HEK293 (cell line): ENCODE measurements around the gene CKM.

Experiments
- CTCF ChIA-PET: fragments of 350-600 bp; formaldehyde crosslinking; extraction: SDS; loops from one replicate; lab custom pipeline; 2021; ENCODE audit warnings: antibody characterized with exemption; lab: Yijun Ruan, JAX
- POLR2A ChIA-PET: fragments of 300-600 bp; formaldehyde crosslinking; extraction: SDS; loops from one replicate; lab custom pipeline; 2020; ENCODE audit warnings: antibody characterized with exemption, inconsistent platforms; lab: Yijun Ruan, JAX
- H3K27ac ChIP-seq: fragments of 200-500 bp; sonication (Bioruptor generic); 2 replicates; pipeline ENCODE4 v1.5.1; 2014; ENCODE audit warnings: low read depth, low read length, control low read depth, inconsistent platforms; ENCODE audit errors: extremely low read depth
- H3K36me3 ChIP-seq, 2 experiments: fragments of 200-500 bp in 1 of 2; sonication (Bioruptor generic) in 1 of 2; 1 replicate in 1 of 2; 2 replicates in 1 of 2; pipeline ENCODE4 v1.5.1; 2014 to 2017; ENCODE audit warnings: inconsistent platforms in 2 of 2, low read length in 2 of 2; ENCODE audit not compliant: control insufficient read depth in 2 of 2, insufficient read depth in 1 of 2
- H3K4me1 ChIP-seq: fragments of 200-500 bp; sonication (Bioruptor generic); 2 replicates; pipeline ENCODE4 v1.5.1; 2014; ENCODE audit warnings: mild to moderate bottlenecking, low read length, inconsistent platforms; ENCODE audit not compliant: control insufficient read depth, insufficient read depth
- H3K4me3 ChIP-seq: 2 replicates; pipeline ENCODE4 v1.5.1; 2011; ENCODE audit warnings: low read depth, mild to moderate bottlenecking, control low read depth, low read length, moderate library complexity
- H3K9me3 ChIP-seq: fragments of 200-500 bp; sonication (Bioruptor generic); 2 replicates; pipeline ENCODE4 v1.5.1; 2014; ENCODE audit warnings: low read depth, low read length, inconsistent platforms; ENCODE audit not compliant: control insufficient read depth, insufficient read depth
- GLI4 ChIP-seq: fragments of 450-650 bp; formaldehyde crosslinking; IDR thresholded peaks from 2 replicates; pipeline ENCODE4 v1.5.1; 2016; ENCODE audit warnings: missing biosample characterization, missing genetic modification characterization
- MYNN ChIP-seq: fragments of 450-650 bp; formaldehyde crosslinking; IDR thresholded peaks from 2 replicates; pipeline ENCODE4 v1.5.1; 2016; ENCODE audit warnings: missing biosample characterization, missing genetic modification characterization, borderline replicate concordance
- OVOL3 ChIP-seq: fragments of 450-650 bp; formaldehyde crosslinking; IDR thresholded peaks from 2 replicates; pipeline ENCODE4 v1.5.1; 2016; ENCODE audit warnings: missing biosample characterization, missing genetic modification characterization
- ZNF121 ChIP-seq: fragments of 450-650 bp; formaldehyde crosslinking; IDR thresholded peaks from 2 replicates; pipeline ENCODE4 v1.5.1; 2016; ENCODE audit warnings: missing biosample characterization, missing genetic modification characterization
- ZNF138 ChIP-seq: fragments of 450-650 bp; formaldehyde crosslinking; IDR thresholded peaks from 2 replicates; pipeline ENCODE4 v1.5.1; 2016; ENCODE audit warnings: missing biosample characterization, missing genetic modification characterization, borderline replicate concordance
- ZNF16 ChIP-seq: fragments of 450-650 bp; formaldehyde crosslinking; IDR thresholded peaks from 2 replicates; pipeline ENCODE4 v1.5.1; 2016; ENCODE audit warnings: low read depth, missing biosample characterization, missing genetic modification characterization
- ZNF223 ChIP-seq: fragments of 450-650 bp; formaldehyde crosslinking; IDR thresholded peaks from 2 replicates; pipeline ENCODE4 v1.5.1; 2016; ENCODE audit warnings: missing biosample characterization, missing genetic modification characterization
- ZNF239 ChIP-seq: fragments of 450-650 bp; formaldehyde crosslinking; IDR thresholded peaks from 2 replicates; pipeline ENCODE4 v1.5.1; 2016; ENCODE audit warnings: missing biosample characterization, missing genetic modification characterization
- ZNF350 ChIP-seq: fragments of 450-650 bp; formaldehyde crosslinking; IDR thresholded peaks from 2 replicates; pipeline ENCODE4 v1.5.0; 2017; ENCODE audit warnings: missing biosample characterization, mild to moderate bottlenecking, missing genetic modification characterization
- ZNF416 ChIP-seq: fragments of 450-650 bp; formaldehyde crosslinking; IDR thresholded peaks from 2 replicates; pipeline ENCODE4 v1.5.1; 2016; ENCODE audit warnings: missing biosample characterization, missing genetic modification characterization
- ZNF48 ChIP-seq: fragments of 450-650 bp; formaldehyde crosslinking; IDR thresholded peaks from 2 replicates; pipeline ENCODE4 v1.5.1; 2016; ENCODE audit warnings: missing biosample characterization, missing genetic modification characterization
- ZNF513 ChIP-seq: fragments of 450-650 bp; IDR thresholded peaks from 2 replicates; pipeline ENCODE4 v1.5.1; 2018; ENCODE audit warnings: missing biosample characterization, missing genetic modification characterization
- ZNF521 ChIP-seq: fragments of 450-650 bp; formaldehyde crosslinking; IDR thresholded peaks from 2 replicates; pipeline ENCODE4 v1.5.1; 2017; ENCODE audit warnings: missing biosample characterization, mild to moderate bottlenecking, missing genetic modification characterization
- ZNF544 ChIP-seq: fragments of 450-650 bp; formaldehyde crosslinking; IDR thresholded peaks from 2 replicates; pipeline ENCODE4 v1.5.0; 2017; ENCODE audit warnings: missing biosample characterization, missing genetic modification characterization
- ZNF555 ChIP-seq: fragments of 450-650 bp; formaldehyde crosslinking; conservative IDR thresholded peaks from 2 replicates; pipeline ENCODE4 v1.5.1; 2017; ENCODE audit warnings: missing biosample characterization, mild to moderate bottlenecking, missing genetic modification characterization, inconsistent platforms
- ZNF561 ChIP-seq: fragments of 450-650 bp; IDR thresholded peaks from 2 replicates; pipeline ENCODE4 v1.5.1; 2018; ENCODE audit warnings: missing biosample characterization, missing genetic modification characterization, borderline replicate concordance
- ZNF571 ChIP-seq: fragments of 450-650 bp; formaldehyde crosslinking; IDR thresholded peaks from 2 replicates; pipeline ENCODE4 v1.5.0; 2017; ENCODE audit warnings: missing biosample characterization, missing genetic modification characterization
- ZNF621 ChIP-seq: fragments of 450-650 bp; formaldehyde crosslinking; IDR thresholded peaks from 2 replicates; pipeline ENCODE4 v1.5.1; 2017; ENCODE audit warnings: missing biosample characterization, missing genetic modification characterization
- ZNF658 ChIP-seq: fragments of 450-650 bp; formaldehyde crosslinking; IDR thresholded peaks from 2 replicates; pipeline ENCODE4; 2016; ENCODE audit warnings: missing biosample characterization, missing genetic modification characterization
- ZNF664 ChIP-seq: fragments of 450-650 bp; formaldehyde crosslinking; IDR thresholded peaks from 2 replicates; pipeline ENCODE4 v1.5.1; 2016; ENCODE audit warnings: missing biosample characterization, missing genetic modification characterization
- ZNF670 ChIP-seq: fragments of 450-650 bp; formaldehyde crosslinking; IDR thresholded peaks from 2 replicates; pipeline ENCODE4 v1.5.1; 2016; ENCODE audit warnings: missing biosample characterization, missing genetic modification characterization, low read depth
- ZNF677 ChIP-seq: fragments of 450-650 bp; IDR thresholded peaks from 2 replicates; pipeline ENCODE4 v1.5.0; 2018; ENCODE audit warnings: missing biosample characterization, mild to moderate bottlenecking, missing genetic modification characterization, moderate library complexity
- ZNF747 ChIP-seq: fragments of 450-650 bp; formaldehyde crosslinking; IDR thresholded peaks from 2 replicates; pipeline ENCODE4 v1.5.1; 2016; ENCODE audit warnings: missing biosample characterization, missing genetic modification characterization
- ZNF76 ChIP-seq: fragments of 450-650 bp; formaldehyde crosslinking; IDR thresholded peaks from 2 replicates; pipeline ENCODE4; 2016; ENCODE audit warnings: low read depth, missing biosample characterization, missing genetic modification characterization, borderline replicate concordance
- ZNF792 ChIP-seq: fragments of 450-650 bp; formaldehyde crosslinking; IDR thresholded peaks from 2 replicates; pipeline ENCODE4 v1.5.1; 2016; ENCODE audit warnings: missing biosample characterization, missing genetic modification characterization
- TF ChIP-seq, protein P1 (sequence below): fragments of 450-650 bp; formaldehyde crosslinking; IDR thresholded peaks from 2 replicates; pipeline ENCODE4 v1.5.1; 2017; ENCODE audit warnings: missing biosample characterization, missing genetic modification characterization
- TF ChIP-seq, protein P2 (sequence below): fragments of 450-650 bp; formaldehyde crosslinking; IDR thresholded peaks from 2 replicates; pipeline ENCODE4 v1.5.1; 2016; ENCODE audit warnings: missing biosample characterization, missing genetic modification characterization
- TF ChIP-seq, protein P3 (sequence below): fragments of 450-650 bp; formaldehyde crosslinking; conservative IDR thresholded peaks from 2 replicates; pipeline ENCODE4 v1.5.1; 2016; ENCODE audit warnings: low read depth, missing biosample characterization, missing genetic modification characterization

Gene CKM

DNA sequence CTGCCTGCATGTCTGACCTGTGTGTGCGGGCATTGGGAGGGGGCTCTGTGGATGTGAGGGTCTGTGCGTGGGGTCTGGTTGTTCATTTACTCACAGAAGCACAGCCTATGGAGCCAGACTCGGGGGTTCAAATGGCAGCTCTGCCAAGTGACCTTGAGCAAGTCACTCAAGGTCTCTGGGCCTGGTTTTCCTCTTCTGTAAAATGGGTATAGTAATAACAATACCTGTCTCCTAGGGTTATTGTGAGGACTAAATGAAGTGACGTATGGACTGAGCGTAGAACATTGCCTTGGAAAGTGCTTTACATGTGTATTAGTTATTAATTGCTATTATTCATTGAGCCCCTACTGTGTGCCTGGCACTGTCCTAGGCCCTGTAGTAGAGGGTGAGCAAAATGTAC lies 24.4 kb downstream of the CKM start:
- no peak overlapping the region for H3K4me3 ChIP-seq
- H3K4me1 ChIP-seq: no peaks in the 10 kb centered on the region
- H3K27ac ChIP-seq: no peak overlapping the region
- H3K9me3 ChIP-seq: no peaks in the 10 kb centered on the region
- peaks cover 27 to 74% of the 10 kb centered on the region in 2 experiments for H3K36me3 ChIP-seq
- TF ChIP-seq ZNF48 (tag by site-specific recombination) (no peak), ZNF561 (no peak), OVOL3 (no peak), ZNF792 (tag by site-specific recombination) (no peak), ZNF544 (no peak), ZNF16 (tag by site-specific recombination) (no peak), ZNF513 (tag by site-specific recombination) (no peak), ZNF350 (no peak), ZNF621 (no peak)
- TF ChIP-seq, protein P1, sequence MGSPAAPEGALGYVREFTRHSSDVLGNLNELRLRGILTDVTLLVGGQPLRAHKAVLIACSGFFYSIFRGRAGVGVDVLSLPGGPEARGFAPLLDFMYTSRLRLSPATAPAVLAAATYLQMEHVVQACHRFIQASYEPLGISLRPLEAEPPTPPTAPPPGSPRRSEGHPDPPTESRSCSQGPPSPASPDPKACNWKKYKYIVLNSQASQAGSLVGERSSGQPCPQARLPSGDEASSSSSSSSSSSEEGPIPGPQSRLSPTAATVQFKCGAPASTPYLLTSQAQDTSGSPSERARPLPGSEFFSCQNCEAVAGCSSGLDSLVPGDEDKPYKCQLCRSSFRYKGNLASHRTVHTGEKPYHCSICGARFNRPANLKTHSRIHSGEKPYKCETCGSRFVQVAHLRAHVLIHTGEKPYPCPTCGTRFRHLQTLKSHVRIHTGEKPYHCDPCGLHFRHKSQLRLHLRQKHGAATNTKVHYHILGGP (tag by site-specific recombination): no peak
- TF ChIP-seq, protein P2, sequence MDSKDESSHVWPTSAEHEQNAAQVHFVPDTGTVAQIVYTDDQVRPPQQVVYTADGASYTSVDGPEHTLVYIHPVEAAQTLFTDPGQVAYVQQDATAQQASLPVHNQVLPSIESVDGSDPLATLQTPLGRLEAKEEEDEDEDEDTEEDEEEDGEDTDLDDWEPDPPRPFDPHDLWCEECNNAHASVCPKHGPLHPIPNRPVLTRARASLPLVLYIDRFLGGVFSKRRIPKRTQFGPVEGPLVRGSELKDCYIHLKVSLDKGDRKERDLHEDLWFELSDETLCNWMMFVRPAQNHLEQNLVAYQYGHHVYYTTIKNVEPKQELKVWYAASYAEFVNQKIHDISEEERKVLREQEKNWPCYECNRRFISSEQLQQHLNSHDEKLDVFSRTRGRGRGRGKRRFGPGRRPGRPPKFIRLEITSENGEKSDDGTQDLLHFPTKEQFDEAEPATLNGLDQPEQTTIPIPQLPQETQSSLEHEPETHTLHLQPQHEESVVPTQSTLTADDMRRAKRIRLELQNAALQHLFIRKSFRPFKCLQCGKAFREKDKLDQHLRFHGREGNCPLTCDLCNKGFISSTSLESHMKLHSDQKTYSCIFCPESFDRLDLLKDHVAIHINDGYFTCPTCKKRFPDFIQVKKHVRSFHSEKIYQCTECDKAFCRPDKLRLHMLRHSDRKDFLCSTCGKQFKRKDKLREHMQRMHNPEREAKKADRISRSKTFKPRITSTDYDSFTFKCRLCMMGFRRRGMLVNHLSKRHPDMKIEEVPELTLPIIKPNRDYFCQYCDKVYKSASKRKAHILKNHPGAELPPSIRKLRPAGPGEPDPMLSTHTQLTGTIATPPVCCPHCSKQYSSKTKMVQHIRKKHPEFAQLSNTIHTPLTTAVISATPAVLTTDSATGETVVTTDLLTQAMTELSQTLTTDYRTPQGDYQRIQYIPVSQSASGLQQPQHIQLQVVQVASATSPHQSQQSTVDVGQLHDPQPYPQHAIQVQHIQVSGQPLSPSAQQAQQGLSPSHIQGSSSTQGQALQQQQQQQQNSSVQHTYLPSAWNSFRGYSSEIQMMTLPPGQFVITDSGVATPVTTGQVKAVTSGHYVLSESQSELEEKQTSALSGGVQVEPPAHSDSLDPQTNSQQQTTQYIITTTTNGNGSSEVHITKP (tag by site-specific recombination): no peak
- ChIA-PET POLR2A (no interaction called here), CTCF (interaction anchor here (0.5 kb wide), 1 partner anchor 122 kb away, joined by 3 read pairs; no protein-coding TSS in a partner anchor)

DNA sequence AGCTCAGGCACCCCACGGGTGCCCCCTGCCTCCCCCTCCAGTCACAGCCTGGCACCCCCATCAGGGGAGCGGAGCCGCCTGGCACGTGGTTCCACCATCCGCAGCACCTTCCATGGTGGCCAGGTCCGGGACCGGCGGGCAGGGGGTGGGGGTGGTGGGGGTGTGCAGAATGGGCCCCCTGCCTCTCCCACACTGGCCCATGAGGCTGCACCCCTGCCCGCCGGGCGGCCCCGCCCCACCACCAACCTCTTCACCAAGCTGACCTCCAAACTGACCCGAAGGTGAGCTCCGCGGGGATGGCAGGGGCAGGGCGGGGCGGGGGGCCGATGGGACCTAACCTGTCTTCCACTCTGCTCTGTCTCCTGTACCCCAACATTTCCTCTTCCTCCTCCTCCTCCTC lies 25.0 kb downstream of the CKM start:
- H3K27ac ChIP-seq: no peak overlapping the region
- no peak overlapping the region for H3K4me3 ChIP-seq
- CTCF ChIA-PET: no interaction called here
- TF ChIP-seq ZNF416: no peak
- TF ChIP-seq ZNF239 (tag by site-specific recombination): no peak
- no peak for TF ChIP-seq ZNF544
- TF ChIP-seq ZNF670 (tag by site-specific recombination): no peak
- no peak for TF ChIP-seq ZNF521 (tag by site-specific recombination)
- TF ChIP-seq ZNF571 (tag by site-specific recombination): no peak
- TF ChIP-seq ZNF677 (tag by site-specific recombination): no peak
- no peak for TF ChIP-seq ZNF121 (tag by site-specific recombination)
- no peak for TF ChIP-seq GLI4
- no peak for TF ChIP-seq ZNF555 (tag by site-specific recombination)
- no peak for TF ChIP-seq ZNF76
- no peak for TF ChIP-seq MYNN (tag by site-specific recombination)
- no peak for TF ChIP-seq ZNF664 (tag by site-specific recombination)
- no peak for TF ChIP-seq ZNF223 (tag by site-specific recombination)
- no peak for TF ChIP-seq ZNF658 (tag by site-specific recombination)
- TF ChIP-seq ZNF138 (tag by site-specific recombination): no peak
- TF ChIP-seq ZNF747 (tag by site-specific recombination): no peak
- TF ChIP-seq, protein P3, sequence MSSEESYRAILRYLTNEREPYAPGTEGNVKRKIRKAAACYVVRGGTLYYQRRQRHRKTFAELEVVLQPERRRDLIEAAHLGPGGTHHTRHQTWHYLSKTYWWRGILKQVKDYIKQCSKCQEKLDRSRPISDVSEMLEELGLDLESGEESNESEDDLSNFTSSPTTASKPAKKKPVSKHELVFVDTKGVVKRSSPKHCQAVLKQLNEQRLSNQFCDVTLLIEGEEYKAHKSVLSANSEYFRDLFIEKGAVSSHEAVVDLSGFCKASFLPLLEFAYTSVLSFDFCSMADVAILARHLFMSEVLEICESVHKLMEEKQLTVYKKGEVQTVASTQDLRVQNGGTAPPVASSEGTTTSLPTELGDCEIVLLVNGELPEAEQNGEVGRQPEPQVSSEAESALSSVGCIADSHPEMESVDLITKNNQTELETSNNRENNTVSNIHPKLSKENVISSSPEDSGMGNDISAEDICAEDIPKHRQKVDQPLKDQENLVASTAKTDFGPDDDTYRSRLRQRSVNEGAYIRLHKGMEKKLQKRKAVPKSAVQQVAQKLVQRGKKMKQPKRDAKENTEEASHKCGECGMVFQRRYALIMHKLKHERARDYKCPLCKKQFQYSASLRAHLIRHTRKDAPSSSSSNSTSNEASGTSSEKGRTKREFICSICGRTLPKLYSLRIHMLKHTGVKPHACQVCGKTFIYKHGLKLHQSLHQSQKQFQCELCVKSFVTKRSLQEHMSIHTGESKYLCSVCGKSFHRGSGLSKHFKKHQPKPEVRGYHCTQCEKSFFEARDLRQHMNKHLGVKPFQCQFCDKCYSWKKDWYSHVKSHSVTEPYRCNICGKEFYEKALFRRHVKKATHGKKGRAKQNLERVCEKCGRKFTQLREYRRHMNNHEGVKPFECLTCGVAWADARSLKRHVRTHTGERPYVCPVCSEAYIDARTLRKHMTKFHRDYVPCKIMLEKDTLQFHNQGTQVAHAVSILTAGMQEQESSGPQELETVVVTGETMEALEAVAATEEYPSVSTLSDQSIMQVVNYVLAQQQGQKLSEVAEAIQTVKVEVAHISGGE (tag by site-specific recombination): no peak
- H3K9me3 ChIP-seq: no peaks in the 10 kb centered on the region
- POLR2A ChIA-PET: no interaction called here
- peaks cover 32 to 74% of the 10 kb centered on the region in 2 experiments for H3K36me3 ChIP-seq
- no peaks in the 10 kb centered on the region for H3K4me1 ChIP-seq
